Naive thymus-derived CD8-positive, alpha-beta T cell (primary cell): ENCODE measurements around the gene PLEKHB2. TPM values are rescaled to one million over a fixed set of nuclear protein-coding genes. Genes with fewer than 3 reads are reported as not detected.

Source experiments
- ATAC-seq, 2 donors: fragments of 150-1000 bp; cut with Tn5 transposase in 1 of 2; sonication (Bioruptor Pico), chemical (Tn5 transposase) in 1 of 2; 1 replicate in 1 of 2; 2 replicates in 1 of 2; pipeline ENCODE4 v1.10.0; 2021; ENCODE audit warnings: mild to moderate bottlenecking in 2 of 2, moderate library complexity in 2 of 2
- POLR2A ChIA-PET: fragments of 350-600 bp; sonication (Branson Sonifier 250); formaldehyde crosslinking; loops from one replicate; lab custom pipeline; 2021; ENCODE audit warnings: antibody characterized with exemption; lab: Charles Lee
- DNase-seq, 10 donors: peaks; one replicate each; pipeline versions ENCODE4 v3.0.0 to v3.0.0-alpha.2; 2020 to 2022
- H3K27ac Mint-ChIP-seq, 10 donors: one replicate each; pipeline ENCODE4 v1.8.0; 2020 to 2022; ENCODE audit warnings: mild to moderate bottlenecking in 10 of 10, mixed read lengths in 10 of 10, moderate library complexity in 4 of 10, inconsistent platforms in 1 of 10
- H3K27me3 Mint-ChIP-seq, 5 donors: one replicate each; pipeline ENCODE4 v1.8.0; 2021 to 2022; ENCODE audit warnings: mixed read lengths in 5 of 5
- H3K36me3 Mint-ChIP-seq, 3 donors: one replicate each; pipeline ENCODE4 v1.8.0; 2020 to 2022; ENCODE audit warnings: mixed read lengths in 3 of 3, mild to moderate bottlenecking in 2 of 3, inconsistent platforms in 1 of 3
- H3K4me1 Mint-ChIP-seq, 4 donors: one replicate each; pipeline ENCODE4 v1.8.0; 2021 to 2022; ENCODE audit warnings: mixed read lengths in 4 of 4
- H3K4me3 Mint-ChIP-seq, 10 donors: one replicate each; pipeline ENCODE4 v1.8.0; 2020 to 2022; ENCODE audit warnings: mild to moderate bottlenecking in 10 of 10, mixed read lengths in 10 of 10, moderate library complexity in 6 of 10, inconsistent platforms in 1 of 10
- H3K9me3 Mint-ChIP-seq, 9 donors: one replicate each; pipeline ENCODE4 v1.8.0; 2020 to 2022; ENCODE audit warnings: mixed read lengths in 9 of 9, mild to moderate bottlenecking in 3 of 9, inconsistent platforms in 1 of 9, moderate library complexity in 1 of 9
- polyA plus RNA-seq, 3 donors: library from polyadenylated mRNA; unstranded; fragments of 300-500 nt; fragmentation: Illumina TruSeq; gene quantifications; one replicate each; pipeline ENCODE4 v1.2.3, GENCODE V29; 2021
- total RNA-seq, 8 experiments: library from RNA in 2 of 8; stranded (reverse) in 2 of 8; gene quantifications; one replicate each; pipeline ENCODE4 v1.2.3 and lab custom pipeline; 2021 to 2026

PLEKHB2 gene
- total and polyA plus RNA-seq, 5 experiments from 2014 or later = 44.2 to 70.7 (median 63.0) TPM

DNA sequence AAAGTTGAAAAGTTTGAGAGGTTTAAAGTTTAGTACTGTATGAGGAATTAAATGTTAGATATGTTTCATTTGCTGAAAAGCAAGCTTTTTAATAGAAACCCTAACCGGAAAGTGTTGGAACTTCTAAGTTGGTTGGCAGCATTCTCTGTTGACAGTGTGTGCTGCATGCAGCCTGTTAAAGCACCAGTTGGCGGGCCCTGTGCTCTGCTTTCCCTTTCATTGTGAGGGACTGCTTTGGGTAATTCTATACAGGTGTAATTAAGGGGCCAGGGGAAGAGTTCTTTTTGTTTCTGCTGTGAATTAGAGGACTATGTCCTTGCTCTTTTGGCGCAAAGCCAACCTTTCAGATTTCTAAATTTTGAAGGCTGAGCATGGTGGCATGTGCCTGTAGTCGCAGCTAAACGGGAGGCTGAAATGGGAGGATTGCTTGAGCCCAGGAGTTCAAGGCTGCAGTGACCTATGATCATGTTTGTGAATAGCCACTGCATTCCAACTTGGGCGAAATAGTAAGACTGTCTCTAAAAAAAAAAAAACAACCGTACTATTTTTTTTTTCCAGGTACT is 20.1 kb downstream of the PLEKHB2 start:
- Mint-ChIP-seq H3K9me3 (peaks cover 0 to 3% (median 0%) of the 10 kb centered on the region in 9 donors), H3K36me3 (peaks cover 23 to 94% (median 39%) of the 10 kb centered on the region in 3 donors), H3K4me3 (no peak overlapping the region), H3K27ac (peak overlapping the region in 3 of 10 donors; percentile 15 to 41 (median 16)), H3K27me3 (no peaks in the 10 kb centered on the region), H3K4me1 (peaks cover 12 to 22% (median 16%) of the 10 kb centered on the region in 4 donors)
- DNase-seq = no peak
- no peak for ATAC-seq
- POLR2A ChIA-PET = no interaction called here

DNA sequence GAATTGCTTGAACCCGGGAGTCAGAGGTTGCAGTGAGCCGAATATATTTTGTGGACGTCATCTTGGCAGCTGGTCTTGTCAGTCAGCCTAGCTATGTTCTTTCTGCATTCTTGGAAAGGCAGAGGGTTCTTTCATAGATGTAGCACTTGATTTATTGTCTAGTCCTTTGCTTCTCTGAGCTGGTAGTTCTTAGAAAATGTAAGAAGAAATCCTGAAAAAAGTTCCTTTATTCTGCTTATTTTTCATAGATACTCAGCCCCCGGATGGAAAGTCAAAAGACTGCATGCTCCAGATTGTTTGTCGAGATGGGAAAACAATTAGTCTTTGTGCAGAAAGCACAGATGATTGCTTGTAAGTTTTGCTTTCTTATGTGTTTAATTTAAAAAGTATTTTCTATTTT is 21.3 kb downstream of the PLEKHB2 start:
- Mint-ChIP-seq H3K4me1 (peaks cover 7 to 15% (median 11%) of the 10 kb centered on the region in 4 donors), H3K36me3 (peaks cover 23 to 93% (median 46%) of the 10 kb centered on the region in 3 donors), H3K9me3 (peaks cover 0 to 3% (median 0%) of the 10 kb centered on the region in 9 donors), H3K27me3 (no peaks in the 10 kb centered on the region), H3K27ac (no peak overlapping the region), H3K4me3 (no peak overlapping the region)
- ATAC-seq = no peak
- no peak for DNase-seq
- POLR2A ChIA-PET = no interaction called here

DNA sequence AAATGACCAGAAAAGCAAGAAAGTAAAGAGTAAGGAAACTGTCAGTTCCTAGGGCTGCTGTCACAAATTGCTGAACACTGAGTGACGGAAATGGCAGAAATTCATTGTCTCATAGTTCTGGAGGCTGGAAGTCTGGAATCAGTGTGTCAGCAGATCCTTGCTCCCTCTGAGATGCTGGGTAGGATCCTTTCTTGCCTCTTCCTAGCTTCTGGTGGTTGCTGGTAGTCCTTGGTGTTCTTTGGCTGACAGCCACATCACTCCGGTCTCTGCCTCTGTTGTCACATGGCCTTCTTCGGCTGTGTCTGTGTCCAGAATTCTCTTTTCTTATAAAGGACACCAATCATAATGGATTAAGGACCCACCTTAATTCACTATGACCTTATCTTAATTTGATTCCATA is 21.9 kb downstream of the PLEKHB2 start:
- POLR2A ChIA-PET = no interaction called here

DNA sequence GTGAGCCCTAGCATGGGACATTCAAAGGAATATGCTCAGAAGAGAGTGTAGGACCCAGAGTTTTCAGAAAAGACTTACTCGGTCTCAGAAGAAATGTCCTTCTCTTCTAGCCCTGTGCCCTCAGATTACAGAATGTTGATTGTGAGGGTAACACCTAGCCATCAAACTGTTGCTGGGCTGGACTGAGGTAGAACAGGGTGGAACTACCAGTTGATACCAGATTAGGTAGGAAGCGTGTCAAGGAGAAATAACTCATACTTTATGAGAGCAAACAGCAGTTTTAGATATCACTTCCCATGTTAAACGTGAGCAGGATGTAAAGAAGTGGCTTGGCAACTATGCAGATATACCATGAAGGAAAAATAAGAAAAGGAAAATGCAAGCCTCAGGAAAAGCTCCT is 22.8 kb downstream of the PLEKHB2 start:
- H3K4me3 Mint-ChIP-seq = no peak overlapping the region
- POLR2A ChIA-PET = no interaction called here
- H3K36me3 Mint-ChIP-seq = peaks cover 23 to 93% (median 44%) of the 10 kb centered on the region in 3 donors
- peak overlapping the region in 1 of 10 donors; percentile 8 for H3K27ac Mint-ChIP-seq
- H3K9me3 Mint-ChIP-seq = peaks cover 0 to 3% (median 0%) of the 10 kb centered on the region in 9 donors
- H3K27me3 Mint-ChIP-seq = no peaks in the 10 kb centered on the region
- DNase-seq (no peak), ATAC-seq (no peak)
- H3K4me1 Mint-ChIP-seq = peaks cover 3 to 11% (median 7%) of the 10 kb centered on the region in 4 donors

More for the DNA sequence above, 21.9 kb downstream of the PLEKHB2 start:
- Mint-ChIP-seq H3K27me3 (no peaks in the 10 kb centered on the region), H3K36me3 (peaks cover 23 to 94% (median 44%) of the 10 kb centered on the region in 3 donors), H3K4me1 (peaks cover 7 to 15% (median 10%) of the 10 kb centered on the region in 4 donors), H3K4me3 (no peak overlapping the region), H3K9me3 (peaks cover 0 to 3% (median 0%) of the 10 kb centered on the region in 9 donors), H3K27ac (no peak overlapping the region)
- no peak for ATAC-seq
- DNase-seq = no peak

DNA sequence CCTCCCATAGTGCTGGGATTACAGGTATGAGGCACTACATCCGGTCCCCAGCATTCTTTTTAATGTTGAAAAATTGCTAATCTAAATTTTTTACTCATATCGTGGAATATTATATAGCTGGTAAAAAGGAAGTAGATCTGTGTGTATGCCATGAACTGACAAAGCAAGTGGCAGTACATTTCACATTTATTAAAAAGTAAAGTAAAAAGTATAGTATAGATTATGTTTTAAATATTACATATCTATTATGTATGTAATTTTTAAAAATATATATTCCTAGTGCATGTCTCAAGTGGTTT is 25.1 kb downstream of the PLEKHB2 start:
- Mint-ChIP-seq H3K4me1 (peaks cover 0 to 4% (median under 1%) of the 10 kb centered on the region in 4 donors), H3K27ac (no peak overlapping the region), H3K4me3 (no peak overlapping the region), H3K36me3 (peaks cover 23 to 95% (median 47%) of the 10 kb centered on the region in 3 donors), H3K27me3 (no peaks in the 10 kb centered on the region), H3K9me3 (peaks cover 0 to 3% (median 0%) of the 10 kb centered on the region in 9 donors)
- POLR2A ChIA-PET = no interaction called here
- ATAC-seq (no peak), DNase-seq (no peak)

DNA sequence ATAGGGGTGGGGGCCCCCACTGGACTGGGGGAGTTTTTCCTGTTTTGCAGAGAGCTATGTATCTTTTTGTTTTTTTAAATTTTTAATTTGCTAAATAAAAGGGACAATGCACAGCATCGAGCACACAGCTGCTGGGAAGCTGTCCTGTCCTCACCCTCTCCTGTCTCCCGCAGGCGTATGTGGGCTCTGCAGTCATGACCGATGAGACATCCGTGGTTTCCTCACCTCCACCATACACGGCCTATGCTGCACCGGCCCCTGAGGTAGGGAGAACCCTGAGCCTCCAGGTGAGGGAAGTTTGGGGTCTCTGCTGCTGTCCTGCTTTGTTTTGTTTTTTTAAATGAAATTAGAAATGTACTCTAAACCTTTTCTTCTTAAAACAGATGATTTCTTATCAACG is 27.6 kb downstream of the PLEKHB2 start:
- POLR2A ChIA-PET = no interaction called here
- H3K4me3 Mint-ChIP-seq = no peak overlapping the region
- no peak for ATAC-seq
- H3K4me1 Mint-ChIP-seq = peaks cover 6 to 12% (median 8%) of the 10 kb centered on the region in 4 donors
- peaks cover 16 to 93% (median 38%) of the 10 kb centered on the region in 3 donors for H3K36me3 Mint-ChIP-seq
- no peaks in the 10 kb centered on the region for H3K27me3 Mint-ChIP-seq
- peak overlapping the region in 4 of 10 donors; percentile 53 to 65 (median 58) for H3K27ac Mint-ChIP-seq
- DNase-seq = no peak
- peaks cover 0 to 3% (median 0%) of the 10 kb centered on the region in 9 donors for H3K9me3 Mint-ChIP-seq

DNA sequence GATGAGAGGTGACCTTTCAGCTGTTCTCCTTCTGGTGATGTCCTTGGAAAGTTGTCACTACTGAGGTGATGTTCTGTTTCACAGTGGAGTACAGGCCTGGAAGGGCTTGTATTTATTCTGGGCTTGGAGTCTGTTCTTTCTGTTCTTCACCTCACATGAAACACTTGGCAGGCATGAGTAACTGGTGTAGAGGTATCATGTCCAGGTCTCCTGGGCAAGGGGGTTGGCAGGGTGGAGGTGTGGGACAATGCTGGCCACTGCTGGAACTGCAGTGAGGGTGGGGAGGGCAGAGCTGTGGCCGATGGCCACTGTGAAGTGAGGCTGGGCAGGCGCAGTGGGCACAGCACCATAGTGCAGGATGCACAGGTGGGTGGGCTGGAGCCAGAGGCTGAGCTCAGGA is 35.4 kb downstream of the PLEKHB2 start:
- peaks cover 6 to 92% (median 23%) of the 10 kb centered on the region in 3 donors for H3K36me3 Mint-ChIP-seq
- no peak for DNase-seq
- POLR2A ChIA-PET = no interaction called here
- no peaks in the 10 kb centered on the region for H3K27me3 Mint-ChIP-seq
- no peaks in the 10 kb centered on the region for H3K9me3 Mint-ChIP-seq
- no peak for ATAC-seq
- H3K4me3 Mint-ChIP-seq = no peak overlapping the region
- peaks cover 15 to 33% (median 21%) of the 10 kb centered on the region in 4 donors for H3K4me1 Mint-ChIP-seq
- H3K27ac Mint-ChIP-seq = peak overlapping the region in 7 of 10 donors; percentile 19 to 89 (median 69)

DNA sequence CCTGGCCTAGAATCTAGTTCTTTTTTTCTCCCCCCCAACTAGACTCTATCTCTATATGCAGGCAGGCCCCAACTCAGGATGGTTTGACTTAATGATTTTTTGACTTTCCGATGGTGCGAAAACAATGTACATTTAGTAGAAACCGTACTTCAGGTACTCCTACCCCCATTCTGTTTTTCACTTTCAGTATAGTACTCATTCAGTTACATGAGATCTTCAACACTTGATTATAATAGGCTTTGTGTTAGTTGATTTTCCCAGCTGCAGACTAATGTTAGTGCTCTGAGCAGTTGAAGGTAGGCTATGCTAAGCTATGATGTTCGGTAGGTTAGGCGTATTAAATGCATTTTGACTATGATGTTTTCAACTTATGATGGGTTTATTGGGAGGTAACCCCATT is 37.7 kb downstream of the PLEKHB2 start:
- no peak overlapping the region for H3K4me3 Mint-ChIP-seq
- H3K4me1 Mint-ChIP-seq = peaks cover 8 to 24% (median 14%) of the 10 kb centered on the region in 4 donors
- DNase-seq = no peak
- peaks cover 6 to 92% (median 18%) of the 10 kb centered on the region in 3 donors for H3K36me3 Mint-ChIP-seq
- no peaks in the 10 kb centered on the region for H3K27me3 Mint-ChIP-seq
- H3K9me3 Mint-ChIP-seq = no peaks in the 10 kb centered on the region
- H3K27ac Mint-ChIP-seq = peak overlapping the region in 2 of 10 donors; percentile 47 to 48
- ATAC-seq = no peak
- POLR2A ChIA-PET = no interaction called here

DNA sequence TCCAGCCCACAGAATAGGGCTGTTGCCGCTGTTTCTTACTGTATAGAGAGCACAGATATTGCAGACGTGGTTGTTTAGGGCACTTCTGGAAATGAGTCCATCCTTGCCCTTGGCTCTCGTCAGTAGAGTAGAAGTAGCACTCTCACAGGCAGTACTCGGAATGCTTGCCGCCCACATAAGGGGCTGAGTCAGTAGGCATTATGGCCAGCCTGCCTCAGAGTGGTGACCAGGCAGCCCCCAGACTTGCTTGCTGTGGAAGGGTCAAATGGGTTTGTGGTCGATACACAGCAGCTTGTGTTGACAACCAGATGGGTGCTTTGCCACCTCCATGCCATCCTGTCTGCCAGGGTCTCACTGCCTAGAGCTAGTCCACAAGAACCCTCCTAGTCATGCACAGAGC is 38.7 kb downstream of the PLEKHB2 start:
- Mint-ChIP-seq H3K36me3 (peaks cover 6 to 93% (median 15%) of the 10 kb centered on the region in 3 donors), H3K4me1 (peaks cover 4 to 18% (median 10%) of the 10 kb centered on the region in 4 donors), H3K27me3 (no peaks in the 10 kb centered on the region), H3K4me3 (no peak overlapping the region), H3K9me3 (no peaks in the 10 kb centered on the region), H3K27ac (no peak overlapping the region)
- POLR2A ChIA-PET = no interaction called here
- DNase-seq = no peak
- no peak for ATAC-seq

DNA sequence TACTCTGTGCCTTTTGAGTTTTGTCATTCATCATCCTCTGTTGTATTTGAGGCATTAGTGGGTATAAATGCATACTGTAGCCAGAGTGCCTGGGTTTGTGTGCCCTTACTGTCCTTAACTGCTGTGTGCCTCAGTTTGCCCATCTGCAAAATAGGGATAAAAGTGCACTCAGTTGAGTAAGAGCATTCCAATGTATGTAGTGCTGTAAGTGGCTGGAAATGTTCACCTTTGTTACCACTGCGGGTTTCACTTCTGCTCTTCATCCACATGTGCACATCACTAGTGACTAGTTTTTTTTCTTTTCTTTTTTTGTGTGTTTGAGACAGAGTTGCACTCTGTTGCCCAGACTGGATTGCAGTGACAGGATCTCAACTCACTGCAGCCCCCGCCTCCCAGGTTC is 39.9 kb downstream of the PLEKHB2 start:
- POLR2A ChIA-PET = no interaction called here
- Mint-ChIP-seq H3K9me3 (no peaks in the 10 kb centered on the region), H3K27me3 (no peaks in the 10 kb centered on the region), H3K4me3 (no peak overlapping the region), H3K4me1 (peaks cover 4 to 9% (median 8%) of the 10 kb centered on the region in 4 donors), H3K27ac (peak overlapping the region in 2 of 10 donors; percentile 34 to 69), H3K36me3 (peaks cover 0 to 91% (median 11%) of the 10 kb centered on the region in 3 donors)
- DNase-seq (no peak), ATAC-seq (no peak)

DNA sequence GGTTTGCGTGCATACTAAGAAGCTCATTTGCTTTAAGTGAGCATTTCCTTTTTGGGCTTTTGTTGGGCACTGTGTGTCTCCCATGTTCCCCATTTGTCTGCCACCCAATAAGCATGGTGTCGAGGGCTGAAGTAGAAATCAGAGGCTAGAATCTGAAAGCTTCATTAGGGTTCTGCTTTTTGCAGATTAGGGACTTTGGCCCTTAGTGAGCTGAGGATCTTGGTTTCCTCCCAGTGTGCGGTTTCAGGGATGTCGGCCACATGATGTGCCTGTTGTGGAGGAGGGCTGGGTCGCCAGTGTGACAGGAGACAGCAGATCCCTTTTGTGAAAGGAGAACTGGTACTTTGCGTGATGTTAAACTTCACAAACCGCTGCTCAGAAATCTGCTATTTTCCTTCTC is 41.1 kb downstream of the PLEKHB2 start:
- no peaks in the 10 kb centered on the region for H3K27me3 Mint-ChIP-seq
- peaks cover 0 to 89% (median 4%) of the 10 kb centered on the region in 3 donors for H3K36me3 Mint-ChIP-seq
- H3K4me3 Mint-ChIP-seq = no peak overlapping the region
- peaks cover 0 to 5% (median 4%) of the 10 kb centered on the region in 4 donors for H3K4me1 Mint-ChIP-seq
- H3K9me3 Mint-ChIP-seq = no peaks in the 10 kb centered on the region
- POLR2A ChIA-PET = no interaction called here
- DNase-seq (no peak), ATAC-seq (no peak)
- H3K27ac Mint-ChIP-seq = peak overlapping the region in 1 of 10 donors; percentile 15

DNA sequence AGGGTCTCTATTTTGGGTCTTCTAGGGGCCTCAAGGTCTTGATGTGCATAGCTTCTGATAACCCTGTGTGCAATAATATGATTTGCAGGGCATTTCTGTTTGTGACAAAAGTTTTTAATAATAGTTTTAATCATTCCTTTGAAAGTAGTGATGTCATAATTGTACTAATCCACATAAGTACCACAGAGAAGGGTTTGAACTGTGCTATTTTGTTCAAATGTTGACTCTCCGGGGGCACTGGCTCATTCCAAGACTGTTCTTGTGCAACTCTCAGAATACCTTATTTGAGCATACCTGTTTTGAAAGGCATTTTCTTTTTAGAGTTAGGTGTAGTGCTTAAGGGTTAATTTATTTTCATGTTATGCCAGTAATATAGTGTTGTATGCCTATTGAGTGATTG is 41.6 kb downstream of the PLEKHB2 start:
- ATAC-seq (no peak), DNase-seq (no peak)
- H3K9me3 Mint-ChIP-seq = no peaks in the 10 kb centered on the region
- H3K4me3 Mint-ChIP-seq = no peak overlapping the region
- H3K4me1 Mint-ChIP-seq = peaks cover 0 to 5% (median 4%) of the 10 kb centered on the region in 4 donors
- peaks cover 0 to 85% (median 4%) of the 10 kb centered on the region in 3 donors for H3K36me3 Mint-ChIP-seq
- H3K27me3 Mint-ChIP-seq = no peaks in the 10 kb centered on the region
- H3K27ac Mint-ChIP-seq = no peak overlapping the region
- POLR2A ChIA-PET = no interaction called here

DNA sequence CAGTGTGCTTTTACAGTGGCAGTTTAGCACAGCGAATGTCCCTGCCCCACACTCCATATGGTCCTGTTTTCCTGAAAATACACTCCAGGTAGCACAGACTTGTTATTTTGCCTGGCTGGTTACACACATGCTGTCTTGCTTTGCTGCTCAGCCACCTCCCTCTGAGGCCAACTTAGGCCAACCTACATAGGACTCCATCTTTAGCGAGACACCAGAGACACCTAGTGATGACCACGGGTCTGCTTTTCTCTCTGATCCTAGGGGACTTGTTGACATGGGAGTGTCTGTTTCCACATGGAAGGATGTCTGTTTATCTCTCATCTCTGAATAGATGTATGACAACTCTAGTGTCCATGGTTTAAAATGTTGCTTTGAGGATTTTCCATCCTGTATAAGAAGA is 43.3 kb downstream of the PLEKHB2 start:
- peaks cover 0 to 4% (median 1%) of the 10 kb centered on the region in 4 donors for H3K4me1 Mint-ChIP-seq
- no peaks in the 10 kb centered on the region for H3K27me3 Mint-ChIP-seq
- peak overlapping the region in 5 of 10 donors; percentile 37 to 64 (median 43) for H3K27ac Mint-ChIP-seq
- H3K4me3 Mint-ChIP-seq = no peak overlapping the region
- H3K9me3 Mint-ChIP-seq = no peaks in the 10 kb centered on the region
- DNase-seq (no peak), ATAC-seq (no peak)
- H3K36me3 Mint-ChIP-seq = peaks cover 0 to 71% (median 2%) of the 10 kb centered on the region in 3 donors
- POLR2A ChIA-PET = no interaction called here
